Measurements from ENCODE around the gene SNX13.

The SNX13 gene

GRCh38 chr7:17870406-17870805 lies 69.9 kb downstream of the SNX13 start:
- Histone ChIP-seq H3K9me2 (ENCODE audit: low read depth, low read length) (no peaks in the 10 kb centered on the region), H3K4me1 (ENCODE audit: insufficient read depth, low read length, severe bottlenecking) (no peaks in the 10 kb centered on the region), H3K27ac (ENCODE audit: low read depth, low read length, poor library complexity, severe bottlenecking) (no peak overlapping the region), H3F3A (ENCODE audit: insufficient read depth, low read length) (no peaks in the 10 kb centered on the region), H3K27me3 (ENCODE audit: insufficient read depth, low read length) (no peaks in the 10 kb centered on the region), H3K36me3 (ENCODE audit: insufficient read depth, low read length) (peaks cover 69% of the 10 kb centered on the region), H3K79me2 (ENCODE audit: insufficient read depth, low read length) (no peaks in the 10 kb centered on the region), H3K9me3 (ENCODE audit: low read length) (no peaks in the 10 kb centered on the region), H3K4me3 (ENCODE audit: low read depth, low read length, poor library complexity, severe bottlenecking) (no peak overlapping the region), H4K20me1 (ENCODE audit: insufficient read depth, low read length) (no peaks in the 10 kb centered on the region), H3K4me2 (ENCODE audit: low read length) (no peak overlapping the region), H3K9ac (ENCODE audit: low read length) (no peak overlapping the region), H2AFZ (ENCODE audit: low read length) (no peak overlapping the region)
- TF ChIP-seq EZH2 (IDR thresholded peaks at IDR 0.05; ENCODE audit: borderline replicate concordance, low read length) = no peak
- TF ChIP-seq, protein P1, sequence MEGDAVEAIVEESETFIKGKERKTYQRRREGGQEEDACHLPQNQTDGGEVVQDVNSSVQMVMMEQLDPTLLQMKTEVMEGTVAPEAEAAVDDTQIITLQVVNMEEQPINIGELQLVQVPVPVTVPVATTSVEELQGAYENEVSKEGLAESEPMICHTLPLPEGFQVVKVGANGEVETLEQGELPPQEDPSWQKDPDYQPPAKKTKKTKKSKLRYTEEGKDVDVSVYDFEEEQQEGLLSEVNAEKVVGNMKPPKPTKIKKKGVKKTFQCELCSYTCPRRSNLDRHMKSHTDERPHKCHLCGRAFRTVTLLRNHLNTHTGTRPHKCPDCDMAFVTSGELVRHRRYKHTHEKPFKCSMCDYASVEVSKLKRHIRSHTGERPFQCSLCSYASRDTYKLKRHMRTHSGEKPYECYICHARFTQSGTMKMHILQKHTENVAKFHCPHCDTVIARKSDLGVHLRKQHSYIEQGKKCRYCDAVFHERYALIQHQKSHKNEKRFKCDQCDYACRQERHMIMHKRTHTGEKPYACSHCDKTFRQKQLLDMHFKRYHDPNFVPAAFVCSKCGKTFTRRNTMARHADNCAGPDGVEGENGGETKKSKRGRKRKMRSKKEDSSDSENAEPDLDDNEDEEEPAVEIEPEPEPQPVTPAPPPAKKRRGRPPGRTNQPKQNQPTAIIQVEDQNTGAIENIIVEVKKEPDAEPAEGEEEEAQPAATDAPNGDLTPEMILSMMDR (IDR thresholded peaks at IDR 0.05; ENCODE audit: low read length) = no peak

- H3K4me3 ChIP-seq (ENCODE audit: low read depth, low read length, poor library complexity, severe bottlenecking) = no peak overlapping the region
- no peaks in the 10 kb centered on the region for H3K4me1 ChIP-seq (ENCODE audit: insufficient read depth, low read length, severe bottlenecking)
- no peaks in the 10 kb centered on the region for H3K79me2 ChIP-seq (ENCODE audit: insufficient read depth, low read length)
- no peak overlapping the region for H3K4me2 ChIP-seq (ENCODE audit: low read length)
- no peaks in the 10 kb centered on the region for H4K20me1 ChIP-seq (ENCODE audit: insufficient read depth, low read length)
- no peaks in the 10 kb centered on the region for H3K9me3 ChIP-seq (ENCODE audit: low read length)
- no peaks in the 10 kb centered on the region for H3K27me3 ChIP-seq (ENCODE audit: insufficient read depth, low read length)
- no peak overlapping the region for H2AFZ ChIP-seq (ENCODE audit: low read length)
- TF ChIP-seq EZH2 (IDR thresholded peaks at IDR 0.05; ENCODE audit: borderline replicate concordance, low read length) = no peak
- TF ChIP-seq, protein P1 (IDR thresholded peaks at IDR 0.05; ENCODE audit: low read length) = no peak
- no peaks in the 10 kb centered on the region for H3F3A ChIP-seq (ENCODE audit: insufficient read depth, low read length)
- no peak overlapping the region for H3K27ac ChIP-seq (ENCODE audit: low read depth, low read length, poor library complexity, severe bottlenecking)
- H3K36me3 ChIP-seq (ENCODE audit: insufficient read depth, low read length) = peaks cover 75% of the 10 kb centered on the region
- H3K9ac ChIP-seq (ENCODE audit: low read length) = no peak overlapping the region
- H3K9me2 ChIP-seq (ENCODE audit: low read depth, low read length) = no peaks in the 10 kb centered on the region
These were observed 76.5 kb downstream of the SNX13 start for GRCh38 chr7:17863809-17864143.

DNA sequence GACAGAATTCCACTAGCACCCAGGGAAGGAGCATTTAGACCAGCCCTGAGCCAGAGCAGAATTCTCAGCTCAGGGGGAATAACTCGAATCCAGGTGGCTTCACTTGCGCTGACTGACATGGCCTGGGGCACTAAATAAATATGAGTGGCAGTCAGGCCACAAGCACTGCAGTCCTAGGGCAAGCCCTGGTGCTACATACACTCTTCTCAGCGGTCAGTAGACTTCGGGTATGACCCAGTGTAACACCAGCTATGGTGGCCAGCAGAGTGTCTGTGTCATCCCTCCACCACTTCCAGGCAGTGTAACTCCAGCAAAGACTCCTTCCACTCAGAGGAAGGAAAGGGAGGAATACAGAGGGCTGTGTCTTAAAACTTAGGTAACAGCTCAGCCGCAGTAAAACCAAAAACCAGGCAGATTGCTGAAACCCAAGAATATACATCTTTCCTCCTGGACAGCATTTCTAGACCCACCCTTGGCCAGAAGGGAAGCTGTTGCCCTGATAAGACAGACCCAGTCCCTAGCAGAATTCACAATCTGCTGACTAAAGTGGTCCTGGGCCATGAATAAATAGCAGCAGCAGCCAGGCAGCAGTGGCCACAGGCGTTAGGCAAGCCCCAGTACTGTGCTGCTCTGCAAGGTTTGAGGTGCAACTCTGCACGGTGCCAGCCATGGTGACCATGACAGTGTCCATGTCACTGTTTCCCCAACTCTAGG lies 77.0 kb downstream of the SNX13 start:
- TF ChIP-seq EZH2 (IDR thresholded peaks at IDR 0.05; ENCODE audit: borderline replicate concordance, low read length) = no peak
- TF ChIP-seq, protein P1 (IDR thresholded peaks at IDR 0.05; ENCODE audit: low read length) = no peak
- no peaks in the 10 kb centered on the region for H3K79me2 ChIP-seq (ENCODE audit: insufficient read depth, low read length)
- H3K9me2 ChIP-seq (ENCODE audit: low read depth, low read length) = no peaks in the 10 kb centered on the region
- no peaks in the 10 kb centered on the region for H3F3A ChIP-seq (ENCODE audit: insufficient read depth, low read length)
- no peaks in the 10 kb centered on the region for H4K20me1 ChIP-seq (ENCODE audit: insufficient read depth, low read length)
- no peak overlapping the region for H2AFZ ChIP-seq (ENCODE audit: low read length)
- H3K4me1 ChIP-seq (ENCODE audit: insufficient read depth, low read length, severe bottlenecking) = no peaks in the 10 kb centered on the region
- no peak overlapping the region for H3K9ac ChIP-seq (ENCODE audit: low read length)
- H3K27me3 ChIP-seq (ENCODE audit: insufficient read depth, low read length) = no peaks in the 10 kb centered on the region
- no peaks in the 10 kb centered on the region for H3K9me3 ChIP-seq (ENCODE audit: low read length)
- no peak overlapping the region for H3K27ac ChIP-seq (ENCODE audit: low read depth, low read length, poor library complexity, severe bottlenecking)
- peaks cover 69% of the 10 kb centered on the region for H3K36me3 ChIP-seq (ENCODE audit: insufficient read depth, low read length)
- H3K4me3 ChIP-seq (ENCODE audit: low read depth, low read length, poor library complexity, severe bottlenecking) = no peak overlapping the region
- H3K4me2 ChIP-seq (ENCODE audit: low read length) = no peak overlapping the region

Data from OCI-LY1 (cell line).